K562 (cell line): ENCODE results near the gene NDUFV3. TPM values are rescaled to one million over a fixed set of nuclear protein-coding genes. Genes with fewer than 3 reads are reported as not detected.

ENCODE experiments used
- FOXM1 ChIP-seq, 2 experiments: fragments of 450-650 bp in 1 of 2; sonication (generic) in 1 of 2; formaldehyde crosslinking in 1 of 2; IDR thresholded peaks; 2 replicates each; pipeline versions ENCODE4 v1.6.1 to v1.9.0; 2017 to 2022; ENCODE audit warnings: low read depth in 2 of 2, mild to moderate bottlenecking in 2 of 2, missing genetic modification reagents in 1 of 2, moderate library complexity in 1 of 2
- GATAD2B ChIP-seq: fragments of 450-650 bp; IDR thresholded peaks from 2 replicates; pipeline ENCODE4 v1.6.1; 2017; ENCODE audit warnings: mild to moderate bottlenecking, borderline replicate concordance
- HMGXB4 ChIP-seq: sonication (generic); formaldehyde crosslinking; IDR thresholded peaks from 2 replicates; pipeline ENCODE4 v1.8.1; 2023; ENCODE audit warnings: mild to moderate bottlenecking, missing genetic modification reagents
- ID3 ChIP-seq, 2 experiments: fragments of 250-450 bp in 1 of 2; fragments of 450-650 bp in 1 of 2; sonication (Bioruptor Pico) in 1 of 2; IDR thresholded peaks; 2 replicates each; pipeline versions ENCODE4 v1.6.1 to v1.8.0; 2016 to 2021; ENCODE audit warnings: mild to moderate bottlenecking in 2 of 2, moderate library complexity in 2 of 2, missing compliant biosample characterization in 1 of 2, missing genetic modification characterization in 1 of 2
- MTF1 ChIP-seq: fragments of 250-450 bp; sonication (Bioruptor Pico); IDR thresholded peaks from 2 replicates; pipeline ENCODE4 v1.9.0; 2021; ENCODE audit warnings: moderate library complexity, mild to moderate bottlenecking, inconsistent platforms, borderline replicate concordance
- MYC ChIP-seq, 2 experiments: fragments of 250-450 bp in 1 of 2; sonication (Bioruptor Pico) in 1 of 2; IDR thresholded peaks; 2 replicates each; pipeline versions ENCODE4 v1.5.1 to v1.6.1; 2012 to 2021; ENCODE audit warnings: low read depth in 2 of 2, borderline replicate concordance in 1 of 2, improper control_type of control experiment in 1 of 2, low read length in 1 of 2, mild to moderate bottlenecking in 1 of 2, moderate library complexity in 1 of 2
- PRMT5 ChIP-seq: sonication (generic); formaldehyde crosslinking; IDR thresholded peaks from 2 replicates; pipeline ENCODE4 v1.5.0; 2020; ENCODE audit warnings: missing genetic modification reagents
- SIX5 ChIP-seq, 2 experiments: IDR thresholded peaks; 2 replicates each; pipeline ENCODE4 v1.6.1; 2011; ENCODE audit warnings: low read length in 2 of 2, borderline replicate concordance in 1 of 2, low read depth in 1 of 2, mild to moderate bottlenecking in 1 of 2, moderate library complexity in 1 of 2; ENCODE audit not compliant: insufficient read depth in 1 of 2
- TOE1 ChIP-seq, 2 experiments: fragments of 450-650 bp in 1 of 2; sonication (generic) in 1 of 2; formaldehyde crosslinking in 1 of 2; IDR thresholded peaks; 2 replicates each; pipeline versions ENCODE4 v1.7.1 to v1.8.0; 2016 to 2022; ENCODE audit warnings: borderline replicate concordance in 2 of 2, mild to moderate bottlenecking in 2 of 2, antibody characterized with exemption in 1 of 2, inconsistent platforms in 1 of 2, low read depth in 1 of 2, missing genetic modification reagents in 1 of 2, moderate library complexity in 1 of 2
- ZNF134 ChIP-seq: fragments of 250-450 bp; sonication (Bioruptor Pico); conservative IDR thresholded peaks from 2 replicates; pipeline ENCODE4 v1.4.0; 2020
- ZNF263 ChIP-seq: sonication (generic); formaldehyde crosslinking; IDR thresholded peaks from 2 replicates; pipeline ENCODE4 v1.8.0; 2022; ENCODE audit warnings: mild to moderate bottlenecking, missing genetic modification reagents, borderline replicate concordance
- ZNF347 ChIP-seq: fragments of 450-650 bp; formaldehyde crosslinking; IDR thresholded peaks from 2 replicates; pipeline ENCODE4 v1.4.0; 2020; ENCODE audit warnings: low read depth, mild to moderate bottlenecking, moderate library complexity
- ZNF644 ChIP-seq: fragments of 200-800 bp; sonication (Bioruptor generic); IDR thresholded peaks from 2 replicates; pipeline ENCODE4 v1.6.1; 2016; ENCODE audit warnings: low read depth, missing genetic modification characterization, missing compliant biosample characterization
- polyA plus RNA-seq, 8 experiments: library from polyadenylated mRNA; depleted of rRNA in 4 of 8; stranded (reverse) in 5 of 8; unstranded in 3 of 8; fragments of >200 nt; fragmentation: Nextera tagmentation in 2 of 8; fragmentation: Illumina TruSeq in 1 of 8; extraction: Ambion mirVana in 2 of 8; extraction: Trizol in 1 of 8; gene quantifications; 2 replicates each; pipeline versions ENCODE4 v1.2.1 to v1.2.3, GENCODE V29; 2011 to 2014; ENCODE audit warnings: inconsistent platforms in 1 of 8, missing spikeins in 1 of 8
- total RNA-seq, 7 experiments: library from RNA; depleted of rRNA in 6 of 7; stranded (reverse); fragments of >200 nt in 6 of 7; fragmentation: Illumina TruSeq in 2 of 7; extraction: Trizol in 2 of 7; gene quantifications; 2 replicates each; pipeline versions ENCODE4 v1.2.1 to v1.2.3, GENCODE V29; 2011 to 2021; ENCODE audit warnings: low replicate concordance in 1 of 7
- TF ChIP-seq, protein P1 (sequence below): fragments of 450-650 bp; IDR thresholded peaks from 2 replicates; pipeline ENCODE4 v1.6.1; 2018; ENCODE audit not compliant: partially characterized antibody
- TF ChIP-seq, protein P2 (sequence below): fragments of 250-450 bp; sonication (Bioruptor Pico); IDR thresholded peaks from 2 replicates; pipeline ENCODE4 v1.8.0; 2021; ENCODE audit warnings: borderline replicate concordance, mild to moderate bottlenecking, moderate library complexity; ENCODE audit not compliant: poor library complexity, severe bottlenecking
- TF ChIP-seq, protein P3 (sequence below): fragments of 450-650 bp; formaldehyde crosslinking; IDR thresholded peaks from 2 replicates; pipeline ENCODE4 v1.4.0; 2022; ENCODE audit warnings: mild to moderate bottlenecking, moderate library complexity

Gene NDUFV3
- total and polyA plus RNA-seq, 9 of the 15 experiments (the other 6 are each of a cell fraction or from before 2014, with no cell fraction given), result 19.1 to 87.8 (median 74.3) TPM

DNA sequence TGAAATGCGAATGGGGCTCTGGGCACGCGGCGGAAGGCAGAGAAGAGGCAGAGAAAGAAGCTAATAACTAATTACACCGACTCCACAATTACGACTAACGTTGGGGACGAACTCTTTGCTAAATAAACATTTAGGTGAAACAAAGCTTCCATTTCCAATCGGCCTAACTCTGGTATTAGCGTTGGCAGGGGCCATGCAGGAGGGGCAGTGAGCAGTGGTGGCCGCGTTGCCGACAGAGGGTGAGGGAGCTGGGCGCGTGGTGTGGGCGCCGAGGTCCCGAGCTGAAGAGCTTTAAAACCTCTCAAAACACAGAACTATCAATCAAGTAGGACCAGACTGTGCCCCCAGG, 553 bp upstream of the NDUFV3 start (continued):
- TF ChIP-seq HMGXB4 (CRISPR knock-in tag) (no peak), MTF1 (no peak), ZNF347 (CRISPR knock-in tag) (no peak), SIX5 (IDR thresholded peaks at IDR 0.05; ENCODE audit: borderline replicate concordance in 1 of 2, insufficient read depth in 1 of 2, low read depth in 1 of 2, low read length in 2 of 2) (no peak), MYC (IDR thresholded peaks at IDR 0.05; ENCODE audit: low read depth, low read length) (no peak), MYC (CRISPR knock-in tag; IDR thresholded peaks at IDR 0.05; ENCODE audit: borderline replicate concordance, low read depth) (no peak), ID3 (CRISPR knock-in tag; IDR thresholded peaks at IDR 0.05) (no peak), ID3 (tag; IDR thresholded peaks at IDR 0.05) (peak; percentile 24; the same call in 1 of the 2 replicates), FOXM1 (IDR thresholded peaks at IDR 0.05; ENCODE audit: low read depth) (no peak), FOXM1 (CRISPR knock-in tag; IDR thresholded peaks at IDR 0.05; ENCODE audit: low read depth) (no peak), ZNF644 (no peak), TOE1 (IDR thresholded peaks at IDR 0.05; ENCODE audit: borderline replicate concordance) (no peak), TOE1 (CRISPR knock-in tag; IDR thresholded peaks at IDR 0.05; ENCODE audit: borderline replicate concordance, low read depth) (no peak), PRMT5 (CRISPR knock-in tag) (no peak), ZNF134 (CRISPR knock-in tag) (no peak), ZNF263 (CRISPR knock-in tag) (0 out of 2 replicates have a peak, but pooled peaks have one; percentile 24), GATAD2B (no peak)
- TF ChIP-seq, protein P1, sequence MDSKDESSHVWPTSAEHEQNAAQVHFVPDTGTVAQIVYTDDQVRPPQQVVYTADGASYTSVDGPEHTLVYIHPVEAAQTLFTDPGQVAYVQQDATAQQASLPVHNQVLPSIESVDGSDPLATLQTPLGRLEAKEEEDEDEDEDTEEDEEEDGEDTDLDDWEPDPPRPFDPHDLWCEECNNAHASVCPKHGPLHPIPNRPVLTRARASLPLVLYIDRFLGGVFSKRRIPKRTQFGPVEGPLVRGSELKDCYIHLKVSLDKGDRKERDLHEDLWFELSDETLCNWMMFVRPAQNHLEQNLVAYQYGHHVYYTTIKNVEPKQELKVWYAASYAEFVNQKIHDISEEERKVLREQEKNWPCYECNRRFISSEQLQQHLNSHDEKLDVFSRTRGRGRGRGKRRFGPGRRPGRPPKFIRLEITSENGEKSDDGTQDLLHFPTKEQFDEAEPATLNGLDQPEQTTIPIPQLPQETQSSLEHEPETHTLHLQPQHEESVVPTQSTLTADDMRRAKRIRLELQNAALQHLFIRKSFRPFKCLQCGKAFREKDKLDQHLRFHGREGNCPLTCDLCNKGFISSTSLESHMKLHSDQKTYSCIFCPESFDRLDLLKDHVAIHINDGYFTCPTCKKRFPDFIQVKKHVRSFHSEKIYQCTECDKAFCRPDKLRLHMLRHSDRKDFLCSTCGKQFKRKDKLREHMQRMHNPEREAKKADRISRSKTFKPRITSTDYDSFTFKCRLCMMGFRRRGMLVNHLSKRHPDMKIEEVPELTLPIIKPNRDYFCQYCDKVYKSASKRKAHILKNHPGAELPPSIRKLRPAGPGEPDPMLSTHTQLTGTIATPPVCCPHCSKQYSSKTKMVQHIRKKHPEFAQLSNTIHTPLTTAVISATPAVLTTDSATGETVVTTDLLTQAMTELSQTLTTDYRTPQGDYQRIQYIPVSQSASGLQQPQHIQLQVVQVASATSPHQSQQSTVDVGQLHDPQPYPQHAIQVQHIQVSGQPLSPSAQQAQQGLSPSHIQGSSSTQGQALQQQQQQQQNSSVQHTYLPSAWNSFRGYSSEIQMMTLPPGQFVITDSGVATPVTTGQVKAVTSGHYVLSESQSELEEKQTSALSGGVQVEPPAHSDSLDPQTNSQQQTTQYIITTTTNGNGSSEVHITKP, result no peak
- TF ChIP-seq, protein P2, sequence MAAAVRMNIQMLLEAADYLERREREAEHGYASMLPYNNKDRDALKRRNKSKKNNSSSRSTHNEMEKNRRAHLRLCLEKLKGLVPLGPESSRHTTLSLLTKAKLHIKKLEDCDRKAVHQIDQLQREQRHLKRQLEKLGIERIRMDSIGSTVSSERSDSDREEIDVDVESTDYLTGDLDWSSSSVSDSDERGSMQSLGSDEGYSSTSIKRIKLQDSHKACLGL, result no peak
- TF ChIP-seq, protein P3, sequence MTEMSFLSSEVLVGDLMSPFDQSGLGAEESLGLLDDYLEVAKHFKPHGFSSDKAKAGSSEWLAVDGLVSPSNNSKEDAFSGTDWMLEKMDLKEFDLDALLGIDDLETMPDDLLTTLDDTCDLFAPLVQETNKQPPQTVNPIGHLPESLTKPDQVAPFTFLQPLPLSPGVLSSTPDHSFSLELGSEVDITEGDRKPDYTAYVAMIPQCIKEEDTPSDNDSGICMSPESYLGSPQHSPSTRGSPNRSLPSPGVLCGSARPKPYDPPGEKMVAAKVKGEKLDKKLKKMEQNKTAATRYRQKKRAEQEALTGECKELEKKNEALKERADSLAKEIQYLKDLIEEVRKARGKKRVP (CRISPR knock-in tag), result peak; percentile 41; the same call in 1 of the 2 replicates
